SK-N-MC (cell line): ENCODE results near the gene CCDC192.

ENCODE experiments used
- EZH2 ChIP-seq: fragments of 200-600 bp; sonication (generic); IDR thresholded peaks from one replicate; pipeline ENCODE4 v1.6.1; 2017; ENCODE audit warnings: antibody characterized with exemption
- POLR2AphosphoS5 ChIP-seq: IDR thresholded peaks from 2 replicates; pipeline ENCODE4 v1.6.1; 2012; ENCODE audit warnings: mild to moderate bottlenecking, low read depth, low read length, borderline replicate concordance

DNA sequence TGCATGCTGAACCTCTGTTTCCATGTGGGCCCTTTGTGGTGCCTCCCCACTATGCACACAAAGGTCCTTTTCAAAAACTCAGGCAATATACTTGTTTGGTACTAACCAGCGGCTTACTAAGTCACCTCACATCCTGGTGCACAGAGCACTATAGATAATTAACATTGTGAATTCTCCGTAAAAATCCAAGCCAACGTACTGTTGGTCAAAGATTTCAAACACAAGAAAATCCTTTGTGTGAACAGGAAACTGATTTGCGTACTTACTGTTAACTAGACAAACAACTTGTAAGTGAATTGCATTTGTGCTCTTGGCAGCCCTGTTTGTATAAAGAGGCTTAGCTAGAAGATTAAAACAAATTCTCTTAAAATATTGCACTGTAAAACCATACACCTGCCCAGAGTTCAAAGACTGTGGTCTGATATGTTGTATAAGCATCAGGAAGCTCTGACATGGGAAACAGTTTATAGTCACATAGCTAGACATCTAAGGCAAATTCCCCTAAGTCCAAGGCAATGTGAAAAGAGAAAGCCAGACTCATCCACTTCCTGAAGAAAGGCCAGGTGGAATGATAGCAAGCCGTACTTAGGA is 255.3 kb downstream of the CCDC192 start:
- no peak for TF ChIP-seq POLR2AphosphoS5
- TF ChIP-seq EZH2: no peak
